ENCODE results near the gene MOSPD2. TPM values are rescaled to one million over a fixed set of nuclear protein-coding genes. Genes with fewer than 3 reads are reported as not detected.

MOSPD2 gene
- total and polyA plus RNA-seq, 2 donors (not counting 1 experiment from before 2014, with no cell fraction given), result 16.0 to 30.2 TPM

- Histone ChIP-seq H3K79me2 (ENCODE audit: control insufficient read depth, insufficient read depth, low read length) (no peaks in the 10 kb centered on the region), H3K4me1 (ENCODE audit: control insufficient read depth, extremely low read depth, insufficient read depth, low read length) (no peaks in the 10 kb centered on the region), H3K36me3 (ENCODE audit: control insufficient read depth, insufficient read depth, low read length) (no peaks in the 10 kb centered on the region), H3K9ac (ENCODE audit: insufficient read depth, low read length) (no peak overlapping the region), H3K4me2 (ENCODE audit: extremely low read depth, insufficient read depth, low read length) (no peak overlapping the region), H3K27ac (ENCODE audit: insufficient read depth, low read length) (no peak overlapping the region), H2AFZ (ENCODE audit: low read length) (no peak overlapping the region), H4K20me1 (ENCODE audit: control insufficient read depth, extremely low read depth, insufficient read depth, low read length) (no peaks in the 10 kb centered on the region), H3K4me3 (replicated peaks in 1 of 4; ENCODE audit: control extremely low read depth in 1 of 4, insufficient read depth in 1 of 4, low read depth in 3 of 4, low read length in 4 of 4) (no peak overlapping the region), H3K27me3 (ENCODE audit: control insufficient read depth, insufficient read depth, low read length) (no peaks in the 10 kb centered on the region), H3K9me3 (ENCODE audit: control insufficient read depth, insufficient read depth, low read depth, low read length) (no peaks in the 10 kb centered on the region)
- DNase-seq (ENCODE audit: low read depth in 2 of 2), result no peak
- TF ChIP-seq EZH2 (IDR thresholded peaks at IDR 0.05; ENCODE audit: low read length, missing control alignments) (no peak), CTCF (conservative IDR thresholded peaks at IDR 0.05 in 1 of 2, IDR thresholded peaks at IDR 0.05 in 1 of 2; ENCODE audit: low read depth in 1 of 2, low read length in 2 of 2) (no peak)
Observed at GRCh38 chrX:14943962-14944361, 70.7 kb downstream of the MOSPD2 start.

- Histone ChIP-seq H3K36me3 (ENCODE audit: control insufficient read depth, insufficient read depth, low read length) (no peaks in the 10 kb centered on the region), H3K4me2 (ENCODE audit: extremely low read depth, insufficient read depth, low read length) (no peak overlapping the region), H4K20me1 (ENCODE audit: control insufficient read depth, extremely low read depth, insufficient read depth, low read length) (no peaks in the 10 kb centered on the region), H2AFZ (ENCODE audit: low read length) (no peak overlapping the region), H3K9ac (ENCODE audit: insufficient read depth, low read length) (no peak overlapping the region), H3K79me2 (ENCODE audit: control insufficient read depth, insufficient read depth, low read length) (no peaks in the 10 kb centered on the region), H3K4me3 (replicated peaks in 1 of 4; ENCODE audit: control extremely low read depth in 1 of 4, insufficient read depth in 1 of 4, low read depth in 3 of 4, low read length in 4 of 4) (no peak overlapping the region), H3K27me3 (ENCODE audit: control insufficient read depth, insufficient read depth, low read length) (no peaks in the 10 kb centered on the region), H3K4me1 (ENCODE audit: control insufficient read depth, extremely low read depth, insufficient read depth, low read length) (no peaks in the 10 kb centered on the region), H3K27ac (ENCODE audit: insufficient read depth, low read length) (no peak overlapping the region), H3K9me3 (ENCODE audit: control insufficient read depth, insufficient read depth, low read depth, low read length) (no peaks in the 10 kb centered on the region)
- no peak for TF ChIP-seq EZH2 (IDR thresholded peaks at IDR 0.05; ENCODE audit: low read length, missing control alignments)
- TF ChIP-seq CTCF (conservative IDR thresholded peaks at IDR 0.05 in 1 of 2, IDR thresholded peaks at IDR 0.05 in 1 of 2; ENCODE audit: low read depth in 1 of 2, low read length in 2 of 2), result no peak
- no peak for DNase-seq (ENCODE audit: low read depth in 2 of 2)
Observed at GRCh38 chrX:14946606-14947155, 73.5 kb downstream of the MOSPD2 start.

- no peak for DNase-seq (ENCODE audit: low read depth in 2 of 2)
- Histone ChIP-seq H4K20me1 (ENCODE audit: control insufficient read depth, extremely low read depth, insufficient read depth, low read length) (no peaks in the 10 kb centered on the region), H2AFZ (ENCODE audit: low read length) (no peak overlapping the region), H3K4me1 (ENCODE audit: control insufficient read depth, extremely low read depth, insufficient read depth, low read length) (no peaks in the 10 kb centered on the region), H3K27ac (ENCODE audit: insufficient read depth, low read length) (no peak overlapping the region), H3K4me2 (ENCODE audit: extremely low read depth, insufficient read depth, low read length) (no peak overlapping the region), H3K27me3 (ENCODE audit: control insufficient read depth, insufficient read depth, low read length) (no peaks in the 10 kb centered on the region), H3K36me3 (ENCODE audit: control insufficient read depth, insufficient read depth, low read length) (no peaks in the 10 kb centered on the region), H3K4me3 (replicated peaks in 1 of 4; ENCODE audit: control extremely low read depth in 1 of 4, insufficient read depth in 1 of 4, low read depth in 3 of 4, low read length in 4 of 4) (no peak overlapping the region), H3K9me3 (ENCODE audit: control insufficient read depth, insufficient read depth, low read depth, low read length) (no peaks in the 10 kb centered on the region), H3K9ac (ENCODE audit: insufficient read depth, low read length) (no peak overlapping the region), H3K79me2 (ENCODE audit: control insufficient read depth, insufficient read depth, low read length) (no peaks in the 10 kb centered on the region)
- TF ChIP-seq CTCF (conservative IDR thresholded peaks at IDR 0.05 in 1 of 2, IDR thresholded peaks at IDR 0.05 in 1 of 2; ENCODE audit: low read depth in 1 of 2, low read length in 2 of 2), result no peak
Observed at GRCh38 chrX:14948691-14949090, 75.5 kb downstream of the MOSPD2 start.
